NOMO-1 treated with DMSO at 0.1 percent for 48 hours (cell line): ENCODE data around the gene FAM13B.
"Not testable (repeated sequence)": the region's sequence is repeated elsewhere in the genome, so short reads cannot be mapped to it uniquely, and the experiment has no call there.

Experiments
- DNase-seq: peaks from one replicate; lab custom pipeline; 2025; ENCODE audit not compliant: unreplicated experiment; lab: John Stamatoyannopoulos, UW

The FAM13B gene

DNA sequence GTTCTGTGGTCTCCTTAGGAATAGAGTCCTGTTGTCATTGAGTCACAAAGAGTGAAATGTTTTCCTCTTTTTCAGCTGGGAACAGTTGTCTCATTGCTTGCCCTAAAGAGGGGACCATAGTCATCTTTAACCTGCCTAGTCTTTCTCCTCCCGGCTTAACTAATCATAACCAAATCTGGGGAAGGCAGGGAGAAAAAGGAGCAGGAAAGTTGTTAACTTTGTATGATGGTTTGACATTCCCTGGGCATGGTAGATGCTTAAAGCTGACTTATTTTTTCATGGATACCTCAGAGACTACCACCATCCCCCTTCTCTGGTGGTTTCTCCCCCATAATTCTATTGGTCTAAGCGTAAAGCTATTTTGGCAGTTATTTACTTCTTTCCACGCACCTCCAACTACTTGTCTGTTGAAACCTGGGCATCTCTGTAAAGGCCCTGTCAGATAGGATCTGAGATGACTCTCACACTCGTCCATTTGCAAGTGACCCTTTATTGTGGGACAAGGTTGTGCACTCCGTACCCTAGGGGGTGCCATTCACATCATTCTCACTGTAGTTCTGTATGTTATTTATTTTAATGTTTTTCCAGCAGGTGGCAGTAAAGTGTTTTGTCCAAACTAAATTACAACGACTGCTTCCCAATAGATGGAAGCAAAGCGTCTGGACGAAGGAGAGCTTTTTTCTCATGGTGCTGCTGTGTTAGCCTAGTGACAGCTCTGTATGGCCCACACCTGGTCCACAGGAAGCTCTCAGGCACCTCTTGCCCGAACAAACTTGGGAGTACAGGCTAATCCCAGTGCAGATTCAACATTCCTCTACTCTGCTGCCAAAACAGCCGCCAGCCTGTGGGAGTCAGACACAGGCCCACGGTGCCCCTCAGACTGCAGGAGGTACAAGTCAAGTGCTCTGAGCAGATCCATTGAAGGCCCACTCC is 3.0 kb upstream of the FAM13B start:
- DNase-seq = peak; percentile 92

DNA sequence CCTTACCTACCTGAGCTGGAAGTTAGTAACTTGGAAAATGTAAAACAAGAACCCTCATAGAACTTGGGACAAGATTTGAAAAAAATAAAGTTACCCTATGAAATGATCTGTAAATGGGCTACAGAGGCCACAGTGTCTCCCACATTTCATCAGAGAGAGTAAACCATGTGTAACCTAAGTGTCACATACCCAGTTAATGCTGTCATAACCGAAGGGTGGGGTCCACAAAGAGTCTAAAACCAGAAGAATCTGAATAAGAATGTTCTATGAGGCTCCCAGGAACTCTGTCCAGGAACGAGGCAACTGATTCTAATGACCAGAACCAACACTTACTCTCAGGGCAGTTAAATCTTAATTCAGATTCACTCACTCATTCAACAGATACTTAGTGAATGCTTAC is 1.0 kb upstream of the FAM13B start:
- DNase-seq = no peak

GRCh38 chr5:138033386-138033808 is 518 bp upstream of the FAM13B start:
- no peak for DNase-seq

DNA sequence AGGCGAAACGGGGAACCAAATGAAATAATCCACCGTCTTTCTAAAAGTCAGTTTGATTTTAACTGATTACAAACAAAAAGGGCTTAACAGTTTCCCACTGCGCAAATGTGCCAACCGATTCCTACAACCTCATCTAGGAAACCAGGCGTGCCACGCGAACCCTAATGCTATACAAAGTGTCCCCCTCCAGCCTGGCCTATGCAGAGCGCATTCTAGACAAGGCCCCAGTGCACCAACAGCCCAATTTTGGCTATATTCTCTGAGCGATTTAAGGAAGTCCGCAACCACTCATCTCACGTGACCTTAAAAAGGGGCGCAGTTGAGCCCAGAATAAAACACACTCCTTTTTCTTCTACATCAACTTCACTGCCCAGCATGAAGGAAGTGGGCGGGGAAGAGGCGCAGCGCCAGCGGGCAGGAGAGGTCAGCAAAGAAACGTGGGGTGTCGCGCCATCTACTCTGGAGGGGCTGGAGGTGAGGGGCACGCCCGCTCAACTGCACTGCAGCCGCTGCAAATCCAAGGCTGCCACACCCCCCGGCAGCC is 779 bp downstream of the FAM13B start:
- DNase-seq = peak; percentile 90

GRCh38 chr5:138029944-138030343 is 2.9 kb downstream of the FAM13B start:
- DNase-seq = no peak

- no peak for DNase-seq
These were observed 3.4 kb downstream of the FAM13B start for GRCh38 chr5:138029501-138029900.

DNA sequence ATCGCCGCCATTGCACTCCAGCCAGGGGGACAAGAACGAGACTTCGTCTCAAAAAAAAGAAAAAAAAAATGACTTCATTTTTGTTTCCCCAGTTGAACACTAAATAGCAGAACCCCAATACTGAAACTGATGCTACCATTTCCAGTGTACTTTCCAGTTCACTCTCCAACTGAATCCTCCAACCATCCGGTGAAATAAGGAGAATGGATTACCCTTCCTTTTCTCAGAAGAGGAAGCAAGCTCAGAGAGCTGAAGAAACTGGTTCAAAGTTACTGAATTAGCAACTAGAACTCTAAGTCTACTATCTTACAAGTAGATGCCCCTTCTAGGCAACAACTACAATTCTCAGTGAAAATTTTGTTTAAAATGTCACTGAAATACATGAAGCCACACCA is 3.9 kb downstream of the FAM13B start:
- no peak for DNase-seq

GRCh38 chr5:138028262-138028970 is 4.5 kb downstream of the FAM13B start:
- DNase-seq = peak; percentile 48

DNA sequence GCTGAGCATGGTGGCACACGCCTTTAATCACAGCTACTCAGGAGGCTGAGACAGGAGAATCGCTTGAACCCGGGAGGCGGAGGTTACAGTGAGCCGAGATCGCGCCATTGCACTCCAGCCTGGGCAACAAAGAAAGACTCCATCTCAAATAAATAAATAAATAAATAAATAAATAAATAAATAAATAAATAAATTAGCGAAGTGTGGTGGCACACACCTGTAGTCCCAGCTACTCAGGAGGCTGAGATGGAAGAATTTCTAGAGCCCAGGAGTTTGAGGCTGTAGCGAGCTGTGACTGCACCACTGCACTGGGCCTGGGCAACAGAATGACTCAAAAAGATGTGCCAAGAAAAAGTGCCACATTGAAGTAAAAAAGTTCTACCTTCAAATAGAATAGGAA is 6.1 kb downstream of the FAM13B start:
- not testable (repeated sequence) for DNase-seq

GRCh38 chr5:138025285-138025684 is 7.6 kb downstream of the FAM13B start:
- DNase-seq = no peak

DNA sequence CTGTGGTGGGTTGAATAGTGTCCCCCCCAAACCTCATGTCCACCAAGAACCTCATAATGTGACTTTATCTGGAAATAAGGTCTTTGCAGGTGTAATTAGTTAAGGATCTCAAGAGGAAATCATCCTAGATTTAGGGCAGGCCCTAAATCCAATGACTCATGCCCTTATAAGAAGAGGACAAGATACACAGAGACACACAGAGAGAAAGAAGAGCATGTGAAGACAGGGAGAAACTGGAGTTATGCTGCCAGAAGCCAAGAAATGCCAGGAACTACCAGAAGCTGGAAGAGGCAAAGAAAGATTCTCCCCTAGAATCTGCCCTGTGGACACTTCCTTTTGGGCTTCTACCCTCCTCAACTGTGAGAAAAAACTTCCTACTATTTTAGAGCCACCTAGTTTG is 8.8 kb downstream of the FAM13B start:
- no peak for DNase-seq

- DNase-seq = no peak
These were observed 10.0 kb downstream of the FAM13B start for GRCh38 chr5:138022912-138023311.

DNA sequence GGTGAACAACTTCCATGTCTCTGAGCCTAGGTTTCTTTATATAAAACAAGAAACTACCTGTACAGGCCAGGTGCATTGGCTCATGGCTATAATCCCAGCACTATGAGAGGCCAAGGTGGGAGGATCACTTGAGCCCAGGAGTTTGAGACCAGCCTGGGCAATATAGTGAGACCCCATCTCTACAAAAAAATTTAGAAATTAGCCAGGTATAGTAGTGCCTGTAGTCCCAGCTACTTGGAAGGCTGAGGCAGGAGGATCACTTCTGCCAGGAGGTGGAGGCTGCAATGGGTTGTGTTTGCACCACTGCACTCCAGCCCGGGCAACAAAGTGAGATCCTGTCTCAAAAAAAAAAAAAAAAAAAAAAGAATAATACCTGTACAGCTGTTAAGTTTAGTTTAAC is 11.1 kb downstream of the FAM13B start:
- no peak for DNase-seq

DNA sequence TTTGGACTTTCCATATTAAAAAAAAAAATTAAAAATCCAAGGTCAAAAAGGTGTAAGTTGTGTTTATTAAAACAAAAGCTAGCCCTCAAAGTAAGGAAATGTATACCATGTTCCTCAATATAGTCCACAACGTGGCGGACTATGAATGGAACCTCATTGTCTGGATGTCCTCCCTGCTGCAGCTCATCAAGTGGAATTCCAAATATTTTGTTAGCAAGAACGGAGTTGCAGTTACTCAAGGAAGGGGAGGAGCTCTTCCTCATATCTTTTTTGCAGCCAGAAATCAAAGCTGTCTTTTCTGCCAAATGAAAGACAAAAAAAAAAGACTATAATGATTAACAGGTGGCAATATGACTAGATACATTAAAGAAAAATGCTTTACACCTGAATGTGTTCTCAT is 14.0 kb downstream of the FAM13B start:
- DNase-seq = no peak

DNA sequence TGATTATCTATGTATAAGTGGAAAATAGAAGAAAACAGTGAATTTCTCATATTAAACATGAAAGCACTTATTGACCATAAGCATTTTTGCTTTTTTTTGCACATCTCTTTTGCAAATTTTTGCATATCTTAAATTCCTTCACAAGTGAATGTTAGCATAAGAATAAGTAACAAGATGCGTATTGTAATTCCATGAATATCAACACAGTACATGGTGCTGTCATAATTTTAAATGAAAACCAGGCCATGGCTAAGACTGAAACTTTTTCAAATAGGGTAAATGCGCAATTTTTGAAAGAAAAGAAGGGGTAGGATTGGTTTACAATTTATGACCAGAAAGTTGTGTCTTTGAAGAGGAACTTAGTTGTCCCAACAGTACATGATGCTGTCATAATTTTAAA is 17.0 kb downstream of the FAM13B start:
- DNase-seq = no peak

DNA sequence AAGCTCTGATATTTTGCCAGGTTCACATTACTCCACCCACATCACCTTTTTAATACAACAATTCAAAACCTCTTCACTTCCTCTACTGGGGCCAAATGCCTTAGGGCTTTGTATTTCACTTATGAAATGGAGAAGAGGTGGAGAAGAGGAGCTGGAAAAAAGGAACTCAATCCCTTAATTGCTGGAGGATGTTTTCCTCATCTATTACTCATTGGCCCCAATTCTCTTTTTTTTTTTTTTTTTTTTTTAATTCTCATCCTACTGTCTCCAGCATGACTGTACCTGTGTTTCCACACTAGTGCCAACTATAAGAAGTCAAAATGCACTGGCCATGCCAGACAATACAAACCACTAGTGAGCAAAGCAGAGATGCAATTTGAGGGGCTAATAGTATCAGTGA is 20.9 kb downstream of the FAM13B start:
- DNase-seq = peak; percentile 32

DNA sequence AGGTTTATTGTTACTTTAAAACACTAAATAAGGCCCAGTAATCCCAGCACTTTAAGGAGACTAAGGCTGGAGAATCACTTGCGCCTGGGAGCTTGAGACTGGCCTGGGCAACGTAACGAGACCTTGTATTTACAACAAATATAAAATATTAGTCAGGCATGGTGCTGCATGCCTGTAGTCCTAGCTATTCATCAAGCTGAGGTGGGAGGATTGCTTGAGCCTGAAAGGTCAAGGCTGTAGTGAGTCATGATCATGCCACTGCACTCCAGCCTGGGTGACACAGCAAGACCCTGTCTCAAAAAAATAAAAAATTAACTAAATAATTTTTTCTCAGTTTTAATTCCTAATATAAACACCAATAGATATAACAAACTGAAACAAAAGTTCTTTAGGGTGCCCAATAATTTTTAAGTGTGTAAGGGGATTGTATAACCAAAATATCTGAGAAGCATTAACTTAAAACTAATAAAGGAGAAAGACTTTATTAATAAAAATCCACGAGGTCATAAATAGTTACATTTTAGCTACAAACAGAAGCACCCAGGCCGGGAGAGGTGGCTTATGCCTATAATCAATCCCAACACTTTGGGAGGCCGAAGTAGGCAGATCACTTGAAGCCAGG is 32.7 kb downstream of the FAM13B start:
- DNase-seq = no peak

GRCh38 chr5:137997726-137998213 is 35.1 kb downstream of the FAM13B start:
- peak; percentile 81 for DNase-seq

DNA sequence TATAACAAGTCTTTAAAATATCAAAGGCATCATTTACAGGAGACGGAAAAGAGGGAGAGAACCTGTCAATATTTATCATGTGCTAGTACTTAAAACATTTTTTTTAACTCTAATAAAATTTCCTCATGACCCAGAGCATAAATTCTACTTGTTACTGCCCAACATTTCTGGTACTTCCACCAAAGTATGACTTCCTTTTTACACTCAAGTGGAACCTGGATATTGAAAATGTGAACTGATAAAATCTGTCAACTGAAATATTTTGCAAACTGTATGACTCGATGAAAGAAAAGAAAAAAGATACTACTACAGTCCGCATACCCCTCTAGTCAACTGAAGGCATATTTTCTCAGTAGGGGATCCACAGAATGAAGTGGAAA is 37.1 kb downstream of the FAM13B start:
- DNase-seq = peak; percentile 29

- DNase-seq = peak; percentile 90
These were observed 37.7 kb downstream of the FAM13B start for GRCh38 chr5:137995077-137995748.

- no peak for DNase-seq
These were observed 38.3 kb downstream of the FAM13B start for GRCh38 chr5:137994556-137994955.
